Measurements from ENCODE around the gene CEP170.

- TF ChIP-seq, protein P1, sequence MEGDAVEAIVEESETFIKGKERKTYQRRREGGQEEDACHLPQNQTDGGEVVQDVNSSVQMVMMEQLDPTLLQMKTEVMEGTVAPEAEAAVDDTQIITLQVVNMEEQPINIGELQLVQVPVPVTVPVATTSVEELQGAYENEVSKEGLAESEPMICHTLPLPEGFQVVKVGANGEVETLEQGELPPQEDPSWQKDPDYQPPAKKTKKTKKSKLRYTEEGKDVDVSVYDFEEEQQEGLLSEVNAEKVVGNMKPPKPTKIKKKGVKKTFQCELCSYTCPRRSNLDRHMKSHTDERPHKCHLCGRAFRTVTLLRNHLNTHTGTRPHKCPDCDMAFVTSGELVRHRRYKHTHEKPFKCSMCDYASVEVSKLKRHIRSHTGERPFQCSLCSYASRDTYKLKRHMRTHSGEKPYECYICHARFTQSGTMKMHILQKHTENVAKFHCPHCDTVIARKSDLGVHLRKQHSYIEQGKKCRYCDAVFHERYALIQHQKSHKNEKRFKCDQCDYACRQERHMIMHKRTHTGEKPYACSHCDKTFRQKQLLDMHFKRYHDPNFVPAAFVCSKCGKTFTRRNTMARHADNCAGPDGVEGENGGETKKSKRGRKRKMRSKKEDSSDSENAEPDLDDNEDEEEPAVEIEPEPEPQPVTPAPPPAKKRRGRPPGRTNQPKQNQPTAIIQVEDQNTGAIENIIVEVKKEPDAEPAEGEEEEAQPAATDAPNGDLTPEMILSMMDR (IDR thresholded peaks at IDR 0.05) = no peak
- TF ChIP-seq ZFX (IDR thresholded peaks at IDR 0.05; ENCODE audit: borderline replicate concordance) = no peak
Measured at GRCh38 chr1:243251539-243251938, 3.5 kb downstream of the CEP170 start.
